GM18526 (cell line): Measurements from ENCODE around the gene ANHX.

Source experiments
- POLR2A ChIP-seq: IDR thresholded peaks from 3 replicates; pipeline ENCODE4 v1.6.1; 2011; ENCODE audit not compliant: insufficient read length; ENCODE audit errors: extremely low read depth

ANHX gene

DNA sequence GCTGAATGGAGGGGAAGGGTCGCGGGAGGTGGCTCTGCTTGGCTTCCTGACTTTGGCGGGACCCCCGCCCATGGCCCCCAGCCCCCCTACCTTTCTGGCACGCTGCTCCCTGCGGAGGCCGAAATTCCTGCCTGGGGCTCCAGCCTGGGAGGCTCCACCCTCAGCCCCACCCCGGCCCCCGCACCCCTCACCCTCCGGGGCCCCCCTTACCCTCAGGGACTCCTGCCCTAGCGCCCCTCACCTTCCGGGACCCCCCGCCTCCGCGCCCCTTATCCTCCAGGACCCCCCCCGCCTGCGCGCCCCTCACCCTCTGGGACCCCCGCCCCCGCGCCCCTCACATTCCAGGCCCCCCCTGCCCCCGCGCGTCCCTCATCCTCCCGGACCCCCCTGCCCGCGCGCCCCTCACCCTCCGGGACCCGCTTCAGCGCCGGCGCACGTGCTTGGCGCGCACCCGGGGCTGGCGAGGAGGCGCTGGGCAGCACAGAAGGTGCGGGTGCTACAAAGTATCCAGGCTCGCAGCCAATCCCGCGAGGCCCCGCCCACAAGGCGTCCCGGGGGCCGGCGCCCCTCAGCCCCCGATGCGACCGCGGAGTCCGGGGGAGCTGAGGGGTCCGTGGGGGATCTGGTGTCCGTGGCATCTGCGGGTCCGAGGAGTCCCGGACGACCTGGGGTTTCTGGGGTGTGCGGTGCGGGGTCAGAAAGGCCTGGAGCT lies at the start of gene ANHX:
Gene ANHX (minus strand): TSS at position 477 of the 712 bp plus-strand sequence. CDS start 1,521 bp downstream, outside the sequence.
- TF ChIP-seq POLR2A, result no peak

DNA sequence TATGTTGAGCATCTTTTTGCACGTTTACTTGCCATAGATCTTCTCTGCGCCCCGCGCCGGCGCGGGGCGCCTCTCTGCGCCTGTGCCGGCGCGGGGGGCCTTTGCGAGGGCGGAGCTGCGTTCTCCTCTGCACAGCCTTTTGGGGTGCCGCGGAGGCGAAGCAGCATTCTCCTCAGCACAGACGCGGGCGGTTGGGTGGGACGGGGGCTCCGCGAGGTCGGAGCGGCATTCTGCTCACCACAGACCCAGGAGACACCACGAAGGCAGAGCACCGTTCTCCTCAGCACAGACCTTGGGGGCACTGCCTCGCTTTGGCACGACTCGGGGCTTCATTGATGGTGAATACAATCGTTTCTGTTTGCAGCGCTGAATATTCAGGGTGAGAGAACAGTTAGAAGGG lies 28.5 kb upstream of the ANHX start:
- TF ChIP-seq POLR2A, result no peak

DNA sequence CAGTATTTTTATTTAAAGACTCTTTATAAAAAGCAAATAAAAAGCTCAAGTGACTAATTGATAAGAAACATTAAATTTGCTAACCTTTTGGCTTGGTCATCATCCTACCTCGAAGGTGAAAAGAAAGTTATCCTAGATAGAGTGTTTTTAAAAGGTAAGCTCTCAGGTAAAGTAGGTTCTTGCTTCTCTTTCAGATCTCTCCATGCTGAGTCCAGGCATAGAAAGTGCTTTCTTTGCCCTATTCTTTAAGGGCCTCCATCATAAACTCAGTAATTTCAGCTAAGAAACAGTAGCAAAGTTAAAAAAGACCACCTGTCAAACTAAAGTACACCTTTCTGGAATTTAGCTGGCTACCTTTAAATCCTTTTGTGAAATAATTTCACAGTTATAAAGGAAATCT lies 20.6 kb upstream of the ANHX start:
- TF ChIP-seq POLR2A, result no peak

DNA sequence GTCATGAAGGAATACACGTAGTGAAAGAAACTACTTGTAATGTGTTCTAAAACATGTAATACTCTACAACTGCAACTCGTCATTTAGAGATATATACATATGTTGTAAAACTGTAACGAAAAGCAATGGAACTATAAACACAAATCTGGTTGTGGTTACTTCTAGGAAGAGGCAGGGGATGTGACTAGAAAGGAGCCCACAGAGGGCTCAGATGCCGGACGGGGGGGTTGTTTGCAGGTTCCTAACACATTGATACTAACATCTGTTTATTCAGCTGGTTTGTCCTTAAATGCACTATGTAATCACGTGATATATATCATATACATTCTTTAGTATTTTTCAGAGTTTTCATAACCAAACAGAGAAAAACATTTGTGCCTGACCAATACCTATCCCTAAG lies 16.1 kb upstream of the ANHX start:
- no peak for TF ChIP-seq POLR2A

DNA sequence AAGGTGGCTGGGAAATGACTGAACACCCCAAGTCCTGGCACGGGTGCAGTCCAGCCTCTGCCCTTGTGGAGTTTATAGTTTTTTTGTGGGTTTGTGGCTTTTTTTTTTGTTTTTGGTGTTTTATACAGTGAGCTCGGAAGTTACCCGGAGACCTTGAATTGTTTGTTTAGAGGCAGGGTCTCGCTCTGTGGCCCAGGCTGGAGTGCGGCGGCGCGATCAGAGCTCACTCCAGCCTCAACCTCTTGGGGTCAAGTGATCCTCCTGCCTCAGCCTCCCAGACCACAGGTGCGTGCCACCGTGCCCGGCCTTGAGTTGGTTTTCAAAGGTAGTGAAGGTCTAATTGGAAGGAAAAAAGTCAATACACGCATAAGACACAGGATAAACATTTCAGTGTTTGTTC lies 879 bp upstream of the ANHX start:
- TF ChIP-seq POLR2A, result no peak

DNA sequence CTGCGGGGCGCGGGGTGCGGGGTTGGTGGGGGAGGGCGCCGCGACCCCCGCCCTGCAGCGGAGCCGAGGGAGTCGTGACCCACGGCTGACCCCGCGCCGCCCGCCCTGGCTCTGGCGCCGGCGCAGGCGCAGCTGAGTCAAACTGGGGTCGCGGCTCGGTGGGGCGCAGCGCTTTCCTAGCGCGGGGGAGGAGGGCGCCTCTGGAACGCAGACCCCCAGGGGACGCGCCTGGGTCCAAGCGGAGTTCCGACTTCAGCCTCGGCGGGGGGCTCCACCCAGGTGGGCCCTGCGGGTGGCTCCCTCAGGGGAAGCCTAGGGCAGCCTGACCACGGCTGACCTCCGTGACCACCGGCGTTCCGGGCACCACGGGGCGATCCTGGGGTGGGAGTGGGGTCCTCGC lies 467 bp upstream of the ANHX start:
- no peak for TF ChIP-seq POLR2A

DNA sequence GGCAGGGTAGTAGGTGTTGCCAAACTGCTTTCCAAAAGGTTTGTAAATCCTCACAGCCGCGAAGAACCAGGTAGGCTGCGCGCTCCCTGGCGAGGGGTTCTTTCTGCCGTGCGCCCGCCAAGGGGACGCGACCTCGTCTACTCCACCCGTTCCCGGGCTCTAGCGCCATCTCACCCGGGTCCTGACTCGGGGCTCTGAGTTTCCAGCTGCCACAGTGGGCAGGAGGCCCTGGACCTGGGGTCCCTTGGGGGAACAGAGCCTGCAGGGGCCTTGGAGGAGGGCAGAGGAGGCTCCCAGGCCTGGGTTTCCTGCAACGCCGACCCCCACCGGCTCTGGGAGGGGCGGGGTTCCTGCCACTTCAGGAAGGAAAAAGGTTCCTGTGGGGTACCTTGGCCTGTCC lies 706 bp downstream of the ANHX start:
- TF ChIP-seq POLR2A, result no peak

DNA sequence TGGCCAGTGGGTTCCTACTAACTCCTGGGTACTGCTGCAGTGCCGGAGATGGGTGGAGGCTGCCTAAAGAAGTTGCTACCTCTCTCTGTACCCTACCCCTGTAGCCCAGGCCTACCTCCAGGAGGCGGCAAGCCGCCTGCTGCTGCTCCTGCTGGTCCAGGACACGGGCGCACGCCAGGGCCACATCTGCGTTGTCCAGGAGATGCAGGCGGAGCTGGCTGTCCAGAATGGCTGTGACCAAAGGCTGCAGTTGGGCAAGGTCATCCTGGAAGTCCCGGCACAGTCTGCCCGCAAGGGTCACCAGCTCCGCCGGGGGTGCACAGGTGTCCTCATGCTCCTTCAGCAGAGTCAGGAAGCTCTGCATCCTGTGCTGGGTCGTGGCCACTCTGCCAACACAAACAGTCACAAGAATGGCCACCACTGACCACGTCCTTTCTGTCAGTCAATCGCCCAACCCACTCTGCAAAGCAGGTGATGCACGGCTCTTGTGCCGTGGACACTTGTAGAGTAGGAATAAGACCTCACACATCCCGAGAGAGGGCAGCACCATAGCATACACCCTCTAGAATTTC lies 1.6 kb downstream of the ANHX start:
- TF ChIP-seq POLR2A, result no peak

DNA sequence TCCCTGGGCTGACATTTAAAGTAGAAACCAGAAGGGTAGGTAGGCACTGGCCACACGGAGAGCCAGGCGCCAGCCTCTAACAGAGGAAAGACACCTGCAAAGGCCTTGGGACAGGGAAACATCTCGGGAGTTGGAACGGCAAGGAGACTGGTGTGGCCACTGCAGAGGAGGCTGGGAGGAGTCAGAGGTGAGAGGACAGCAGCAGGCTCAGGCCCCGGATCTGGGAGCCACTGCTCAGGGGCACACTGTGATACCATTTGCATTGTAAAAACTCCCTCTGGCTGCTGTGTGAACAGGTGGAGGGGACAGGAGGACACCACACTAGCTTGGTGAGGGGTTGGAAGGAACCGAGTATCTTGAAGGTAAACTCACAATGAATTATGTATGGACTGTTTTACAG lies 2.7 kb downstream of the ANHX start:
- TF ChIP-seq POLR2A, result no peak

DNA sequence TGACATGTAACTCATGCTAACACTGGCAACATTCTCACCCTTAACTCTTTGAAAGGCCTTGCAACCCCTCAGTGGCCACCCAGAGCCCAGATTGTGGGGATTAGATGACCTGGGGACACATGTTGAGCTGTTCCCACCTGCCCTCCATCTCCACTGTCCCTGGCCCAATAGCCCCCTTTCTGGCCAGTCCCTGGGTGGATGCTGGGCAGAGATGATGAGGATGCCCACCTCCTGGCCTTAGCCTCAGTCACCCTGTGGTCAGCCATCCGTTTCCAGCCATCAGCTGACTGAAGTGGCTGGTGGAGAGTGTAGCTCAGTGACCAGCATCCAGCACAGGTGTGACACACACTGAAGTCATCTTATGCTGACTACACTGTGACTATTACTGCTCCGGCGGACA lies 4.7 kb downstream of the ANHX start:
- no peak for TF ChIP-seq POLR2A

DNA sequence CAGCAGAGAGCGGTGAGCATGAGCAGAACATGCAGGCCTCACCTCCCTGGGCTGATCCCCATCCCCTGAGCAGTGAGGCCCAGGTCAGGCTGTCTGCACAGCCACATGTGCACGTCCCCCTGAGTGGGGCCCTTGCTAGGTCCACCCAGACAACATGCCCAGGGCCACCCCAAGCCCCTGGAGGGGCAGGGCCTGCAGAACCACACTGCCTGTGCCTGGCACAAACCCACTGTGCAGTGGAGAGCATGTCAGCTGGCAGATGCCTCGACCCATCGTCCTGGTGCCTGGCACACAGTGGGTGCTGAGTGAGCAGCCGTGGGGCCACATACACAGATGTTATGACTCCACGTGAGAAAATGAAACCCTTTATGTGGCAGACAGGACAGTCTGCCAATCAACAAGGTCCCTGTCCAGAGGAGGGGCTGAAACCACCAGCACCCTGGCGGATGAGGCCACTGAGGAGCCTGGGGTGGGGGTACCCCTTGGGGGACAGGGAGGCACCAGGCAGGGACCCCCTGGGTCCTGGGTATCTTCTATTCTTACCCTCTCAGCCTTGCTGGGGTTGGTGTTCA lies 8.3 kb downstream of the ANHX start:
- no peak for TF ChIP-seq POLR2A

DNA sequence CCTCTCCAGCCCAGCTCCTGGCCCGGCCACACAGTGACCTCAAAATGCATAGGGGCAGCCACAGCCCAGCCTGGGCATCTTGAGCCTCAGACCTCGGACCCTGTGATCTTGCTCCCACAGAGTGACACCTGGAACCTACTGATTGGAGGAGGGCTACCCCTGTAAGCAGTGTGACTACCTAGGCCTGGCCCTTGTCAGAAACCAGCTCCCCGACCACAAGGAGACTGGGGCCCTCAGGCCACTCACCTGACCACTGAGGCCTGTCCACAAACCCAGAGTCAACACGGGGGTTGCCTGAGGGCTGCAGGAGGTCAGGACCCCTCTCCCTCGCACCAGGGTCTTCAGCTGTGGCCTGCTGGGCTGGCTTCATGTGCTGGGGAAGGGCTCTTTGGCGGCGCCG lies 9.0 kb downstream of the ANHX start:
- no peak for TF ChIP-seq POLR2A

DNA sequence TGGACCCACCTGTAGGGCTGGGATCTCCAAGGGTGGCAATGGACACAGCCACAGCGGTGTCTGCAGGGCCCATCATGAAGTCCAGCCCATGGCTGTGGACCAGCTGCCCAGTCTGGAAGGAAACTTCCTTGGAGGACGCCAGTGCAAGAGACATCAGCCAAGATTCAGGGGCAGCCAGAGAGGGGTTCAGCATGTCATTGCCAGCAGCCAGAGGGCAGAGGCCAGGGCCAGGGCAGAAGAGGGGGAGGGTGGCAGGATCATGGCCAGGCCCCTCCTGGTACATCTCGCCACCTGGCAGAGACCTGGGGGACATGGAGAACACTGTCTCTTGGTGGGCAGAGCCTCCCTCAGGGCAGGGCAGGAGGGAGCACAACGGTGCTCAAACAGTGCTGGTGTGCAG lies 10.2 kb downstream of the ANHX start:
- no peak for TF ChIP-seq POLR2A

DNA sequence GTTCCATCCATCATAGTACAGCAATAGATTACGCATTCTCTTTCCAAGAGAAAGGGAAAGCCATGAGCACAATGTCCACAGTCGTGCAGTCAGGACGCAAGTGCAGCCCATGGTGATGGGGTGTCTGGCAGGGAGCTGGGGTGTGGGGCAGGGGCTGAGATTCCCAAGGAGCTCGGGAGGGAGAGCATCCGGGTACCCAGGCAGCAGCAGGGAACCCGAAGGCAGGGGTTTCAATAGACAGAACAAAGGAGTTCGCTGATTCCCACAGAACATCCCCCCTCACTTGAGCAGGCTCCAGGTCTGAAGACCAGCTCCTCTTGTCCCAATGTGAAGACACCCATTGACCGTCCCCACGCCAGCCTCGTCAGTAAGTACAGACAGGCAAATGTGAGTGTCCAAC lies 13.5 kb downstream of the ANHX start:
- no peak for TF ChIP-seq POLR2A

DNA sequence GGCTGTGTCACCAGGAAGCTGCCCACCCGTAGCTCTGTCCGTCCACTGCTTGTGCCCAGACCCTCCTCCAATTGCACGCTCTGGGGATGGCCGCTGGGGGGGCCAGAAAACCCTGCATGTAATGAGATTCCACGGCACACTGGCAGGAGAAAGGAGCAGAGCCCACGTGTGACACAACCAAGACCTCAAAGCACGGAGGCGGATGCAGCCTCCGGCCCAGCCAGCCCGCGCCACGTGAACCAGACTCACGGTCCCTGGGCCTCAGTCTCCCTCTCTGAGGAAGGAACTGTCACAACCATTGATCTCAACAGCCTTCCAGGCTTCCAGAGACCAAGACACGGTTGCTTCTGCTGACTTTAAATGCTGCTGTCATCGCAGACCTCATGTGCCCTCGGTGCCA lies 14.4 kb downstream of the ANHX start:
- no peak for TF ChIP-seq POLR2A

DNA sequence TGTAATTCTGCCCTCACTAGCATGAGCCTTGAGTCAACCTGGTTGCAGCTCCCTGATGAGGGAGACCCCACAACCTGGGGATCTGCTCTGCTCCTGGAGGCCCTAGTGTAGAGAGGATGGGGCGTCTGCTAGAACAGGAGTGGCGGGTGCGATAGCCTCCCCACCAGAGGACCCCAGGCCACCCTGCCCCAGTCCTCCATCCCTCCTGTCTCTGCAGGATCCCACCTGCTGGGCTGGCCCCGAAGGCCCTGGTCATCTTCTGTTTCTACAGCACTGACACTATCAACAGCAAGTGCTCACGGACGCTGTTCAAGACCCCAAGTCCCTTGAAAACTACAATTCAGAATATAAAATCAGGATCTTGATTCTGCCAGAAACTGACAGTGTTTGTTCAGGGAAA lies 15.2 kb downstream of the ANHX start:
- no peak for TF ChIP-seq POLR2A

DNA sequence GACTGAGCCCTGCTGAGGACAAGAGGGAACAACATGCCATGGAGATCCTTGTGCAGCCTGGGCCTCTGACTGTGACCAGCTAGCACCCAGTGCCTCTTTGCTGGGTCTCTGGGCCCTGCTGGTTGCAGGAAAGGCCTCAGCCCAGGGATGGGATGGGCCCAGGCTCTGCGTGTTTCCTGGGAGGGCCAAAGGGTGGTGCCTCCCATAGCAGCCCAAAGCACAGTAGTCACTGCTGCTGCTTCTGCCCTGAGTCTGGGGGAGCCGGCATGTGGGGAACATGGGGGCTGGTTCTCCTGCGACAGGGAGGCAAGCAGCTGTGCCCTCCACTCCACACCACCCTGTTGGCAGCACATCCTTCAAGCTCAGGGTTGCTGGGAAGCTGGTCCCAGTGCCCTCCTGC lies 18.5 kb downstream of the ANHX start:
- TF ChIP-seq POLR2A, result no peak
